Erythroblast (primary cell): ENCODE measurements around the gene SLC25A44.

Source experiments
- GATA1 ChIP-seq: IDR thresholded peaks from 2 replicates; pipeline ENCODE4 v1.6.1; 2011; ENCODE audit warnings: low read depth, mild to moderate bottlenecking, control low read depth, low read length, moderate library complexity
- POLR2A ChIP-seq: IDR thresholded peaks from 2 replicates; pipeline ENCODE4 v1.6.1; 2011; ENCODE audit warnings: mild to moderate bottlenecking, low read length

- TF ChIP-seq POLR2A (no peak), GATA1 (no peak)
Observed at GRCh38 chr1:156176610-156177210, 17.2 kb upstream of the SLC25A44 start.
